M059J (cell line): ENCODE data around the gene ITPKC. TPM values are rescaled to one million over a fixed set of nuclear protein-coding genes. Genes with fewer than 3 reads are reported as not detected.

Experiments
- DNase-seq: peaks from one replicate; pipeline ENCODE4 v3.0.0-alpha.2; 2012; ENCODE audit warnings: low read depth
- total RNA-seq: library from RNA; depleted of rRNA; stranded (reverse); fragments of >200 nt; shearing (Covaris generic); gene quantifications from 2 replicates; pipeline ENCODE4 v1.2.3, GENCODE V29; 2014; rRNA removed

ITPKC gene
- total RNA-seq, result 6.3 and 7.2 TPM in 2 replicates

GRCh38 chr19:40716482-40717324 is at the start of gene ITPKC, which contains the start of gene COQ8B:
Gene ITPKC, plus strand, starts transcription at chr19:40717112. Its CDS starts 24 bp downstream, at chr19:40717136.
Gene COQ8B, minus strand, starts transcription at chr19:40716886. Its CDS starts 2,254 bp downstream, at chr19:40714632.
- DNase-seq, result peak; percentile 98

GRCh38 chr19:40667602-40668001 is 49.3 kb upstream of the ITPKC start:
- DNase-seq, result no peak

- DNase-seq, result no peak
Measured at GRCh38 chr19:40668991-40669614, 47.8 kb upstream of the ITPKC start.

- DNase-seq, result no peak
Measured at GRCh38 chr19:40671404-40671803, 45.5 kb upstream of the ITPKC start.

- no peak for DNase-seq
Measured at GRCh38 chr19:40672038-40672437, 44.9 kb upstream of the ITPKC start.

DNA sequence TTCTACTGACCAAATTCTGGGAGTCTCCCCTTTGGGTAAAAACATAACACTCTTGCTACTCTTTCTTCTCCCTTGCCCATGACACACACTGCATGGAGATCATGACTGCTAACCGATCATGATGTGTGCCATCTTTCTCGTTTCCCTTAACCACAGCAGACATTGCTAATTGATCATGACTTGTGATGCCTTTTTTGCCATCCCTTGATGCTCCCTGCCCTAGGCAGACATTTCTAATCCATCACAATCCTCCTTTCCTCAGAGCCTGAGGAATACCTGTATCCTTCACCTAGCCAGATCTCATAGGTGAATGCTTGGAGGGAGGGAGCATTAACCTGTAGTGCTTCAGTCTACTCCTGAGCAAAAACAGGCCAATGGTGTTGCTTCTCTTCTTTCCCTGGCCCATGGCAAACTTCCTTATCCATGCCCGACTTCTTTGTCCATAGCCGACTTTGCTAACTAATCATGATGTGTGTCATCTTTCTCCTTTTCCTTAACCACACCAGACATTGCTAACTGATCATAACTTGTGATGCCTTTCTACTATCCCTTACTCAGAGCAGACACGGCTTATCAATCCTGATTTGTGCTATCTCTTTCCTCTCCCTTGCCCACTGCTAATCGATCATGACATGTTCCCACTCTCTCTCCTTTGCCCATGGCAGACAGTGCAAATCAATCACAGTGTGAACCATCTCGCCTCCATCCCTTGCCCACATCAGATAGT is 44.2 kb upstream of the ITPKC start:
- DNase-seq, result no peak

- DNase-seq, result no peak
Measured at GRCh38 chr19:40673397-40673796, 43.5 kb upstream of the ITPKC start.

DNA sequence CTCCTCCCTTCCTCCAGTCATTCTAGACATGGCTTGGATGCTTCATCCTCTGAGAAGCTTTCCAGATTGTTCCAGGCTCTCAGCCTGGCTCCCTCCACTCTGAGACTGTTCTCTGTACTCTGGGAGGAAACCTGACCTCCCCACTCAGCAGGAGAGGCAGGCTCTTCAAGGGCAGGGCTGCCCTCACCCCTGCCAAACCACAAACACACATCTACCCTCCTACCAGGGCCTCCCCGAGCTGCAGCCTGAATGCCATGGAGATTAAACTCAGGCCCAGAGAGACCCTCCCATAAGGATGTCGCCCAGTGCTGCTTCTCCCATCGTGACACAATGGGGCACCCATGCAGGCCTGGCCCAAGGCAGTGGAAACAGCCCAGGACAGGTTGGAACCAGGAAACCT is 42.6 kb upstream of the ITPKC start:
- no peak for DNase-seq

- no peak for DNase-seq
Measured at GRCh38 chr19:40677156-40677555, 39.8 kb upstream of the ITPKC start.

DNA sequence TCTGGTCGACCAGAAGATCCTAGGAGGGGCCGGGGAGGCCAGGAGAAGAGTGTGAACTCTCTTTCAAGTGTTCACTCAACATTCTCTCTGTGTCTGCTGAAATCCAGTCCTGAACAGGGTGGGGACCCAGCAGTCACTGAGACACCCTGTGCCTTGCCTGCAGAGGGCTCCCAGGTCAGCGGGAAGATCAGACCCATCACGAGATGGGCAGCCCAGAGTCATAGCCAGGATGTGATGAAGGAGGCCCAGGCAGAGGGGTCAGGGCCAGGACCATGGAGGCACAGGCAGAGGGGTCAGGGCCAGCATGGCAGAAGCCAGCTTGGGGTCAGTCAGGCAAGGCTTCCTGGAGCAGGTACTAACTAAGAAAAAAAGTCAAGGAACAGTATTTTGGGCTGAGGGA is 35.9 kb upstream of the ITPKC start:
- no peak for DNase-seq

DNA sequence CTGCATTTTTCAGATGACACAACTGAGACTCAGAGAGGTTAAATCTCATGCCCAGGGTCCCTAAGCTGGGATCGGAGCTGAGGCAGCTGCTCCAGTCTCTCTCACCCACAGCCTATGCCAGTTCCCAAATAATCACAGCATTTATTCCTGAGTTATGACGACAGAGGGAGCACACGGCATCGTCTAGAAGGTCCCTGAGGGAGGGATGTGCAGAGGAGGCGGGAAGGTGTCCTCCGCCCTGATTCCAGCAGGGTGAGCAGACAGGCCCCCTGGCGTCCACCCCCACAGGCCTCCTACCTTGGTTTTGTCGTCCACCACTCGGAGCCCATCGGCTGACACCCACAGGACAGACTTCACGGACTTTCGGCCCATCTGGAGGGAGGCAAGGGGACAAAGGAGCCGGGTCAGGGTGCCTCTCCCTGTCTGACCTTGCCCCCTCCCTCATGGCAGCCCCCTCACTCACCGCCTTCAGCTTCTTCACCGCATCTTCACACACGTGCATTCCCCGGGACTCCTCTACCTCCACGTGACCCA is 34.4 kb upstream of the ITPKC start:
- no peak for DNase-seq

GRCh38 chr19:40683437-40683836 is 33.5 kb upstream of the ITPKC start:
- DNase-seq, result no peak

GRCh38 chr19:40684280-40684679 is 32.6 kb upstream of the ITPKC start:
- DNase-seq, result no peak

DNA sequence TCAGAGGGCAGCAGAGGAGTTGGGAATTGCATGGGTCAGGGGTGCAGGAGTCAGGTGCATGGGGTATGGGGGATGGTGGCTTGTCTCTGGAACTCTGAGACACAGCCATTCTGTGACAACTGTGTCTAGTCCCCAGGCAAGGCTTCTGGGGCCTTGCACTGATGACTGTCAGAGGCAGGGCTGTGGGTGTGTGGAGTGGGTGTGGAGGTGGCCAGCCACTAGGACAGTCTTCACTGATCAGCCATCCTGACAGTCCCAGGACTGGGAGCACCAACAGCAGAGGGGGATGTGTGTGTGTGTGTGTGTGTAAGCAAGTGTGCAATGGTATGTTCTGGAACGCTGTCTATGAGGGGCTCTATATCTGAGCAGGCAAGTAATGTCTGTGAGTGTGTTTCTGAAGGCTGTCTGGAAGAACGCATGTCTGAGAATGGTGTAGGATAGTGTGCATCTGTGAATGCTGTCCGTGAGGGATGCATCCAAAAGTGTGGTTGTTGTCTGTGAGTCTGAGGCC is 31.8 kb upstream of the ITPKC start:
- DNase-seq, result no peak

GRCh38 chr19:40685563-40685962 is 31.3 kb upstream of the ITPKC start:
- no peak for DNase-seq

DNA sequence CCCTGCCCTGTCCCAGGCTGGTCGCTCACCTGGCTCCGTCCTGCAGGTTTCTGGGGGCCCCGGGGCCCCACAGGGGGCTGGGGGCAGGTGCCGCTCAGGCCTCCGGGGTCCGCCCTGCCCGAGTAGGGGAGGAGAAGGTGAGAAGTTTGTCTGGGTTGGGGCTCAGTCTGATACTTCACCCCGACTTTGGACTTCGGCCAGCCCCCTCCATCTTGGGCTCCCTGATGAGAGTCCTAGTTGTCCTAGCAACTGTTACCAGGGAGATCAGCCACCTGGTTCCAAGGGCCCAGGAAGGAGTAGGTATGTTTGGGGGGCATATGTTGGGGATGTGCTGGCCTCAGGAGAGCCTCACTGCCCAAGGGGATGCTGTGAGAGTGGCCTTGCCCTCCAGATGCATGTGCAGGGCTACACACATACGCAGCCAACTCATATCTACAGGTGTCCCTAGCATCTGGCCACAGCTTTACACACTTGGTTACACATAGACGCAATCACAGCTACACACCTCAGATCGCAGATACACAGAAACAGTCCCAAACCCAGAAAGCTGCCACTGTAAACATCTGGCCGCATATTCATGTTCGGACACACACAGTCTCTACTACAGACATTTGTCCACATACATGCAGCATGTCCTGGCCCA is 29.9 kb upstream of the ITPKC start:
- DNase-seq, result no peak

DNA sequence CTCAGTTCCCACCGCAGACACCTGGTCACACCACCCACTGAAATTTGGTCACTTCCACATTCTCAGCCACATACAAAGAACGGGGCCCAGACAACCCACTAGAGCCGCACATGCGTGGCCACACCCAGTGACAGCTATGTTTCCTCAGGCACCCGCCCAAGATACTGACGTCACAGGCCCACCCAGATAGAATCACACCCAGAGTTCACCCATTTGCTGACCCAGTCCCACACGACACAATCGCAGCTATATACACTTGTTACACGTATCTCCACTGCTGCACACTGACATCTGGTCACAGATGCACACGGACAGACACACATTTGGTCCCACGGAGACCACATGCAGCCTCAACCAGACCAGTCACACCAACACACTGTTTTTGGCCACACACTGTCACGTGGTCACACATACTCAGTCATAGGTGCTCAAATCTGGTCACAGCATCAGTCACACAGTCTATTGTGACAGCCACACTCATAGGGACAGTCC is 29.3 kb upstream of the ITPKC start:
- no peak for DNase-seq

DNA sequence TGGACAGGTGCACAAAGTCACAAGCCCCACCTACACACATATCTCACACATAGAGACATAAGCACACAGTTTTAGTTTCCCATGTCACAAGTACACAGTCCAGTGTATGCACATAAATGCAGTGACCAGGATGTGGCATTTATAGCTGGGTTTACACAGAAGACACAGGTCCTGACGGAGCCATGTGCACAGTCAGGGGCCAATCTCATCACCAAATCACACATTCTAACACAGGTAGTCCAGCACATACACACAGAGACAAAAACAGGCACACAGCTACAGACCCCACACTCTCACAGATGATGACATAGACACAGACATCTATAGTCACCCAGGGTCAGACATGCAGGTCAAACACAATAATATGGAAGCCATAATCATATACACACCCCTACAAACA is 28.6 kb upstream of the ITPKC start:
- DNase-seq, result no peak

- no peak for DNase-seq
Measured at GRCh38 chr19:40688987-40689338, 27.9 kb upstream of the ITPKC start.

DNA sequence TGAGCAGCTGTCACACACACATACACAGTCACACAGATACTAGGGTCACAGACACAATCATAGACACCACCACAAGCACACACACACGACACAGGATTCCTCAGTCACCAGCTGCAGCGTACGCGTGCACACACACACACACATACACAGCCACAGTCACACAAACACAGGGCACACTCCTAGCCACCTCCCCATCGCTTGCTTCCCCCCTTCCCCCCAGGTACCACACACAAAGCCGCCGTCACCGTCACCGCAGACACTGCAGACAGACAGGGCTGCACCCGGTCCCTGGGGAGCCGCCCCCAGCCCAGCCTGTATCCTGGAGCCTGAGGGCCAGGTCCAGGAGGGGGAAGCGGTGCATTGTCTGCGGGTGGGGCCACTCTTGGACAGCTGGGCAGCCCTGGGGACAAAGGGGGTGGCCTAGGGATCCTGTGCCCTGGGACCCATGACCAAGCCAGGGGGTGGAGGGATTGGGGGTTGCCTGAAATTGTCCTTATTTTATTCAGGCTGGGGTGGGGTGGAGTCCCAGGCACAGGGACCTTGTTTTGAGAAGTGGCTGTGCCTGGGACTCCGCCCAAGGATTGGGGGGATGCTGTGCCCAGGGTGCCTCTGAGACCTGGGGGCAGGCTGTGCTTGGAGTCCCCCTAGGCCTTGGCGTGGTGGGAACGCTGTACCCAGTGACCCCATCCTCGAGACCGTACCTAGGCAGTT is 27.4 kb upstream of the ITPKC start:
- DNase-seq, result peak; percentile 26
